HG03103 (cell line): ENCODE data around the gene ALDH1L2.
"Not testable (repeated sequence)": the region's sequence is repeated elsewhere in the genome, so short reads cannot be mapped to it uniquely, and the experiment has no call there.

ENCODE experiments used
- ATAC-seq: cut with Tn5 transposase; IDR thresholded peaks from one replicate; pipeline ENCODE4 v1.9.1; 2021; ENCODE audit warnings: low read depth; ENCODE audit not compliant: unreplicated experiment

ALDH1L2 gene

GRCh38 chr12:105084251-105085250 lies at the start of gene ALDH1L2:
Gene ALDH1L2, minus strand, starts transcription at chr12:105084458. Its CDS starts 22 bp downstream, at chr12:105084436.
- peak; percentile 84 for ATAC-seq

- ATAC-seq = no peak
These were observed 36.3 kb upstream of the ALDH1L2 start for GRCh38 chr12:105120551-105120950.

GRCh38 chr12:105116969-105117368 lies 32.7 kb upstream of the ALDH1L2 start:
- no peak for ATAC-seq

- ATAC-seq = no peak
These were observed 28.8 kb upstream of the ALDH1L2 start for GRCh38 chr12:105113094-105113493.

GRCh38 chr12:105110851-105111250 lies 26.6 kb upstream of the ALDH1L2 start:
- no peak for ATAC-seq

GRCh38 chr12:105109465-105110212 lies 25.4 kb upstream of the ALDH1L2 start:
- ATAC-seq = no peak

GRCh38 chr12:105107494-105108371 lies 23.5 kb upstream of the ALDH1L2 start, which contains the start of gene WASHC4:
Gene WASHC4, plus strand, starts transcription at chr12:105107731. Its CDS starts 70 bp downstream, at chr12:105107801.
- peak; percentile 83 for ATAC-seq

- peak; percentile 6 for ATAC-seq
These were observed 22.9 kb upstream of the ALDH1L2 start for GRCh38 chr12:105107171-105107493.

- no peak for ATAC-seq
These were observed 22.4 kb upstream of the ALDH1L2 start for GRCh38 chr12:105106621-105107020.

GRCh38 chr12:105104762-105105161 lies 20.5 kb upstream of the ALDH1L2 start:
- no peak for ATAC-seq

- ATAC-seq = no peak
These were observed 18.4 kb upstream of the ALDH1L2 start for GRCh38 chr12:105102673-105103072.

- no peak for ATAC-seq
These were observed 16.7 kb upstream of the ALDH1L2 start for GRCh38 chr12:105100998-105101397.

- no peak for ATAC-seq
These were observed 16.1 kb upstream of the ALDH1L2 start for GRCh38 chr12:105100207-105100985.

- ATAC-seq = no peak
These were observed 15.1 kb upstream of the ALDH1L2 start for GRCh38 chr12:105099356-105099755.

- ATAC-seq = not testable (repeated sequence)
These were observed 11.1 kb upstream of the ALDH1L2 start for GRCh38 chr12:105095338-105095737.

GRCh38 chr12:105092336-105092735 lies 8.1 kb upstream of the ALDH1L2 start:
- no peak for ATAC-seq

GRCh38 chr12:105091476-105092206 lies 7.4 kb upstream of the ALDH1L2 start:
- ATAC-seq = no peak

- no peak for ATAC-seq
These were observed 6.1 kb upstream of the ALDH1L2 start for GRCh38 chr12:105090361-105090760.

GRCh38 chr12:105089817-105090216 lies 5.6 kb upstream of the ALDH1L2 start:
- ATAC-seq = no peak
